Measurements from ENCODE around the gene TNS4. TPM values are rescaled to one million over a fixed set of nuclear protein-coding genes. Genes with fewer than 3 reads are reported as not detected.

TNS4 gene
- total and polyA plus RNA-seq, 3 donors from 2014 or later: 0.09 to 0.16 (median 0.12) TPM

DNA sequence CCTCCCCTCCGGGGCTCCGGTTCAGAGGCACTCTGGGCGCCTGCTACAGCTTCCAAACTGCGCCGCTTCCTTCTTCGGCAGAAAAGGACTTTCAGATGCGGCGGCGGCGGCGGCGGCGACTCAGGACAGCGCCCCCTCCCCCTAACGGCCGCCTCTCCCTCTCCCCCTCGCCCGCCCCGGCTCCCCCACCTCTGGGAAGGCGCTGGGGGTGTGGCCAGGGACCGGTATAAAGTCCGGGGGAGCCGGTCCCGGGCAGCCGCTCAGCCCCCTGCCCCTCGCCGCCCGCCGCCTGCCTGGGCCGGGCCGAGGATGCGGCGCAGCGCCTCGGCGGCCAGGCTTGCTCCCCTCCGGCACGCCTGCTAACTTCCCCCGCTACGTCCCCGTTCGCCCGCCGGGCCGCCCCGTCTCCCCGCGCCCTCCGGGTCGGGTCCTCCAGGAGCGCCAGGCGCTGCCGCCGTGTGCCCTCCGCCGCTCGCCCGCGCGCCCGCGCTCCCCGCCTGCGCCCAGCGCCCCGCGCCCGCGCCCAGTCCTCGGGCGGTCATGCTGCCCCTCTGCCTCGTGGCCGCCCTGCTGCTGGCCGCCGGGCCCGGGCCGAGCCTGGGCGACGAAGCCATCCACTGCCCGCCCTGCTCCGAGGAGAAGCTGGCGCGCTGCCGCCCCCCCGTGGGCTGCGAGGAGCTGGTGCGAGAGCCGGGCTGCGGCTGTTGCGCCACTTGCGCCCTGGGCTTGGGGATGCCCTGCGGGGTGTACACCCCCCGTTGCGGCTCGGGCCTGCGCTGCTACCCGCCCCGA lies 58.0 kb downstream of the TNS4 start, which contains the start of gene IGFBP4:
Gene IGFBP4 (plus strand): TSS at position 255 of the 792 bp plus-strand sequence. CDS start 286 bp downstream, at position 541.
- peak within 1 kb of the TSS; percentile 69 to 76 for H3K4me3 ChIP-seq
- H3K27ac ChIP-seq: peak within 1 kb of the TSS; percentile 76 to 97
- DNase-seq: peak; percentile 79
- peaks cover 51% of the 10 kb centered on the region for H3K4me1 ChIP-seq
- H3K36me3 ChIP-seq (ENCODE audit: low read depth, missing control alignments): no peaks in the 10 kb centered on the region
- H3K27me3 ChIP-seq: no peaks in the 10 kb centered on the region
- TF ChIP-seq POLR2A (IDR thresholded peaks at IDR 0.05): no peak
- TF ChIP-seq, protein P1, sequence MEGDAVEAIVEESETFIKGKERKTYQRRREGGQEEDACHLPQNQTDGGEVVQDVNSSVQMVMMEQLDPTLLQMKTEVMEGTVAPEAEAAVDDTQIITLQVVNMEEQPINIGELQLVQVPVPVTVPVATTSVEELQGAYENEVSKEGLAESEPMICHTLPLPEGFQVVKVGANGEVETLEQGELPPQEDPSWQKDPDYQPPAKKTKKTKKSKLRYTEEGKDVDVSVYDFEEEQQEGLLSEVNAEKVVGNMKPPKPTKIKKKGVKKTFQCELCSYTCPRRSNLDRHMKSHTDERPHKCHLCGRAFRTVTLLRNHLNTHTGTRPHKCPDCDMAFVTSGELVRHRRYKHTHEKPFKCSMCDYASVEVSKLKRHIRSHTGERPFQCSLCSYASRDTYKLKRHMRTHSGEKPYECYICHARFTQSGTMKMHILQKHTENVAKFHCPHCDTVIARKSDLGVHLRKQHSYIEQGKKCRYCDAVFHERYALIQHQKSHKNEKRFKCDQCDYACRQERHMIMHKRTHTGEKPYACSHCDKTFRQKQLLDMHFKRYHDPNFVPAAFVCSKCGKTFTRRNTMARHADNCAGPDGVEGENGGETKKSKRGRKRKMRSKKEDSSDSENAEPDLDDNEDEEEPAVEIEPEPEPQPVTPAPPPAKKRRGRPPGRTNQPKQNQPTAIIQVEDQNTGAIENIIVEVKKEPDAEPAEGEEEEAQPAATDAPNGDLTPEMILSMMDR (IDR thresholded peaks at IDR 0.05): peak; percentile 2 to 25 (median 11)
- intact Hi-C loops (cut with DNase I; ENCODE audit: low total_unique reads): loop anchor here (5.0 kb wide), 2 partner anchors 34 to 114 kb away; no protein-coding TSS in a partner anchor
- 0 to 1% methylated on average over 42 to 57 of the region's 98 CpGs for WGBS, 2 donors
- H3K9me3 ChIP-seq: no peaks in the 10 kb centered on the region

DNA sequence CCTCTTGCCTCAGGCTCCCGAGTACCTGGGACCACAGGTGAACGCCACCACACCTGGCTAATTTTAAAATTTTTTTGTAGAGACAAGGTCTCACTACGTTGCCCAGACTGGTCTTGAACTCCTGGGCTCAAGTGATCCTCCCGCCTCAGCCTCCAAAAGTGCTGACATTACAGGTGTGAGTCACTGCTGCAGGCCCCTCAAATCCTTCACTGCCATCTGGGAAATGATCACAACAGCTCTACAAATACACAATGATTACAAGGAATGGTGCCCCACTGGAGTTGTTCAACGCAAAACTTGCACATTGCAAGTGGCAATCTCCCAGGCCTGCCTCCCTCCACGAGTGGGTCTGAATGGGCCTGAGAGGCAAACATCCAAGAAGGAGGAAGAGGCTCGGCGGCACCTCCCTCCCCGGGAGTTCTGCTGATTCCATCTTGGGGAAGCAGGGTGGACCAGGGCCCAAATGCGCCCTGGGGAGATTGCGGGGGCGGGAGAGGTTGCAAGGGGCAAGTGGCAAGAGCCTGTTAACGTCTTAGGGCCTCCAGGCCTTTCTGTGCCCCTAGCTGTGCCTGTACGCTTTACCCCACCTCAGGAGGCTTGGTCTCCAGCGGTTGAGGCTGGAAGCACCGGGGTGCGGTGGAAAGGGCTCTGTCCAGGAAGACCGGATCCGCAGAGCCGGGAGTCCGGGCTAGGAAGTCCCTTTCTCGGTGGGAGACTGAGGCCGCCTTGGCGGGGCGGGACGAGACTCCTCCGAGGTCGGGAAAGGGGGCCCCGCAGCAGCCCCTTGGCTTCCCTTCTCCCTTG lies 58.8 kb downstream of the TNS4 start:
- H3K9me3 ChIP-seq: no peaks in the 10 kb centered on the region
- TF ChIP-seq, protein P1 (IDR thresholded peaks at IDR 0.05): peak in 1 of 3 experiments; percentile 18
- TF ChIP-seq POLR2A (IDR thresholded peaks at IDR 0.05): no peak
- peak overlapping the region; percentile 69 to 76 for H3K4me3 ChIP-seq
- H3K36me3 ChIP-seq (ENCODE audit: low read depth, missing control alignments): no peaks in the 10 kb centered on the region
- peaks cover 43% of the 10 kb centered on the region for H3K4me1 ChIP-seq
- H3K27me3 ChIP-seq: no peaks in the 10 kb centered on the region
- peak overlapping the region; percentile 76 to 97 for H3K27ac ChIP-seq
- intact Hi-C loops (cut with DNase I; ENCODE audit: low total_unique reads): loop anchor here (5.0 kb wide), 2 partner anchors 35 to 115 kb away; no protein-coding TSS in a partner anchor
- DNase-seq: no peak
- 10 to 26% methylated on average over 12 to 28 of the region's 29 CpGs for WGBS, 2 donors

DNA sequence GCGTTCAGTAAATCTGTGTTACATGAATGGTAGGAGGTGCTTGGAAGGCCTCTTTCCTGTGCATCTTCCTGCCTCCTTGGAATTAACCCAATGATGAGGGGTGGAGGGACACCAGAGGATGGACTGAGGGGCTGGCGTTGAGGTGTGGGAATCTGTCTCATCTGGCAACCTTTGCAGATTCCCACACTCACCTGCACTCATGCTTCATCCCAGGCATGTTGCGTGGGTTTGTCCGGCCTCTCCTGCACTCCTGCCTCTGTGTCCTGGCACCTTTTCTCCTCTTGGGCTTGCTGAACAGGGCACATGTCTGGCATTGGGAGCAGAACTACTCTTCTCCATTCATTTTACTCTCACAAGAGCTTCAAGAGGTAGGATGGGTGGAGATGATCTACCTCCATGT lies 61.3 kb downstream of the TNS4 start:
- Histone ChIP-seq H3K27me3 (no peaks in the 10 kb centered on the region), H3K4me1 (peaks cover 18% of the 10 kb centered on the region), H3K4me3 (no peak overlapping the region), H3K9me3 (no peaks in the 10 kb centered on the region), H3K27ac (no peak overlapping the region), H3K36me3 (ENCODE audit: low read depth, missing control alignments) (no peaks in the 10 kb centered on the region)
- TF ChIP-seq POLR2A (IDR thresholded peaks at IDR 0.05): no peak
- TF ChIP-seq, protein P1 (IDR thresholded peaks at IDR 0.05): no peak
- DNase-seq: no peak
- intact Hi-C loops (cut with DNase I; ENCODE audit: low total_unique reads): loop anchor here (5.0 kb wide), 2 partner anchors 37 to 117 kb away; no protein-coding TSS in a partner anchor
- 80 to 91% methylated on average over 4 of the region's 4 CpGs for WGBS, 2 donors

DNA sequence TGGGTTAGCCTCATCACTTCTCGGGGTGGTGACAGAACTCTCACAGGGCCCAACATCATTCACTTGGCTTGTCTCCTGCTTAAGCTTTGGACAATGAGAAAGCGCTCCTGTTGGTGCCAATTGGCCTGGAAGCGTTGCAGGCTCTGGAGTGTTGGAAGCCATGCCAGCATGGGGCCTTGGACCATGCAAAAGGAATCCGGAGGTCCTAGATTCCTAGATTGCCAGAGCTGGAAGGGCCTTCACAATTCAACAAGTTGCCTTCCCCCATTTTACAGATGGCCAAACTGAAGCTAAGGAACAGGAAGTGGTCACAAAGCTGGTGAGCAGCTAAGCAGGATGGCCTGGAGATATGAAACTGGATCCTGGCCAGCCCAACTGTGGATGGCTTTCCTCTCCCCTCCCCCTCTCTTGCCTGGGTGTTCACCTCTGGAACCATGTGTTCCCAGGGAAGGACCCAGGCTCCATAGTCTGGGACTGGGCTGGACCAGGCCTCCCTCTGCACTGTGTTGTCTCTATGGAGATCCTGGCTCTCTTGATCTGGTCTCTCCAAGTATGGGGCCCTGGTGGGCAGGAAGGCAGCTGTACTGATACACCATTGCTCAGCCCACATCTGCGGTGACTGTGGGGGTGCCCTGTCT lies 64.2 kb downstream of the TNS4 start:
- Histone ChIP-seq H3K4me1 (peaks cover under 1% of the 10 kb centered on the region), H3K27ac (no peak overlapping the region)
- 83 to 88% methylated on average over 4 to 5 of the region's 5 CpGs for WGBS, 2 donors

More for the DNA sequence above, 64.2 kb downstream of the TNS4 start:
- H3K36me3 ChIP-seq (ENCODE audit: low read depth, missing control alignments): no peaks in the 10 kb centered on the region
- no peaks in the 10 kb centered on the region for H3K9me3 ChIP-seq
- no peak for TF ChIP-seq POLR2A (IDR thresholded peaks at IDR 0.05)
- TF ChIP-seq, protein P1 (IDR thresholded peaks at IDR 0.05): no peak
- no peak overlapping the region for H3K4me3 ChIP-seq
- intact Hi-C loops (cut with DNase I; ENCODE audit: low total_unique reads): no loop called here
- H3K27me3 ChIP-seq: no peaks in the 10 kb centered on the region
- no peak for DNase-seq
